Activated T-cell treated with anti-CD3 and anti-CD28 coated beads, Interleukin-2, amount 50 U/mL, for 48 hours (primary cell): ENCODE results near the gene TMOD3.
"Not testable (repeated sequence)": the region's sequence is repeated elsewhere in the genome, so short reads cannot be mapped to it uniquely, and the experiment has no call there.

Experiments used
- DNase-seq, 2 experiments: peaks; one replicate each; pipeline ENCODE4 v3.0.0-alpha.2; 2020

Gene TMOD3

DNA sequence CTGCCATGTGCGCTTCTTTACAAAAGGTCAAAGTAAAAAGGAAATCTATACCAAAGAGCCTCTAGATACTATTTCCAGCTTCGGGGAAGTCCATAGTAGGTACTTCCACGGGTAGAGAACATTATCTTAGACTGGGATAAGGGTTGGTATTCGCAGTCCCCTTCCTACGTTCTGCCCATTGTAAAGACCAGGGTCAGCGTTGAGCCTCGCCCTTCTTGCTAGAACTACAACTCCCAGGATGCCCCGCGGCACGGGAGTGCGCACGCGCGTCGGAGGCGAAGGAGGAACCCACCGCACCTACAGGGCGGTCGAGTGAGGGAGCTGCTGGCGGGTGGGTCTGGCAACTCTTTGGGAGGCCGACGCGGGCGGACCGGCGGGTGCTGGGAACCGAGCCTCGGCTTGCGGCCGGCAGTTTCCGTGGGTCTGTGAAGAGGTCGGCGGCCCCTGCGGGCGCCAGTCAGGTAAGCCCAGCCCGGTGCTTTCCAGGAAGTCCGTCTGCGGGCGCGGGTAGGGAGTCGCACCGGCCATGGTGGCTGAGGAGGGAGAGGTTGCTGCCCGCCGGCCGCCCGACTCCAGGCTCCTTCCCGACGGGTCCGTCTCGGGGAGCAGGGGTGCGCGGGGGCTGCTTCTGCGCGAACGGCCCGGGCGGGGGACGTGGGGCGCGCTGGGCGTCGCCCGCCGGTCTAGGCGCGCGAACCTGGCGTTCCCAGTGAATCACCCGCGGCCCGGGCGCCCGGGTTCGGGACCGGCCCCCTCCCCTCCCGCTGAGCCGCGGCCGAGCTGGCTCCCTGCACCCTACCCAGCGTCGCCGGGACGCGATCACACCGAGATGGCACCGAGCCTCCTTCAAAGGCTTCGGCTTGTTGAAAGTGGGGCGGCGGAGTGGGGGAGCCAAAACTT, at the start of gene TMOD3:
TMOD3 (plus strand) TSS at position 278 of the 900 bp plus-strand sequence. CDS start 33,232 bp downstream, outside the sequence.
- DNase-seq, result peak; percentile 96 to 97

DNA sequence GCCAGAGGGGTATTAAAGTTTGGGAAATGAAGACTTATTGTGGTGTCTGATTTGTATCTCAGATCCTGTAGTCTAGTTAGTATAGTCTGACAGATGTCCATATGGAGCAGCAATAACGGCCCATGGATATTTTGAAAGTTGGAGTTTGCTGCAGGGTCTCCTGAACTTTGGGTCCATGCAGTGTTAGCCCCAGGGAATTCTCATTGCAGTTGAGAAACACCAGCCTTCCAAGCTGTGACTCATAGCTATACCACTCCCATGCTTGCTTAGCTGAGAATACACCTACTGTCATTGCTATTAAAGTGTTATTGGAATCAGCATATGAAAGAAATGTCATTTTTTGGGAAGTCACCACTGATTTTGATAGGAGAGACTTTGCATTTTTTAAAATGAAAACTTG, 48.8 kb upstream of the TMOD3 start:
- no peak for DNase-seq

DNA sequence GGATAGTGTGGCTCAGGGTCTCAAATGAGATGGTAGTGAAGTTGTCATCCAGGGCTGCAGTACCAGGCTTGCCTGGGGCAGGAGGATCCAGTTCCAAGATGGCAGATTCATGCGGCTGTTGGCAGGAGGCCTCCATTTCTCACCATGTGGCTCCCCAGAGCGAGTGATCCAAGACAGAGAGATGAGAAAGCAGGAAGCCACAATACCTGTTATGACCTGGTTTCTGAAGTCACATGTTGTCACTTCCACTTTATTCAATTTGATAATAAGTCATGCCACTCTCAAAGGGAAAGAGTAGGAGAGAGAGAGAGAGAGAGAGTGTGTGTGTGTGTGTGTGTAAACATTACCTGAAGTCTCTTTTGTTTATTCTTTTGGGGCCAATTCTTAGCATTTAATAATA, 47.9 kb upstream of the TMOD3 start:
- no peak for DNase-seq

DNA sequence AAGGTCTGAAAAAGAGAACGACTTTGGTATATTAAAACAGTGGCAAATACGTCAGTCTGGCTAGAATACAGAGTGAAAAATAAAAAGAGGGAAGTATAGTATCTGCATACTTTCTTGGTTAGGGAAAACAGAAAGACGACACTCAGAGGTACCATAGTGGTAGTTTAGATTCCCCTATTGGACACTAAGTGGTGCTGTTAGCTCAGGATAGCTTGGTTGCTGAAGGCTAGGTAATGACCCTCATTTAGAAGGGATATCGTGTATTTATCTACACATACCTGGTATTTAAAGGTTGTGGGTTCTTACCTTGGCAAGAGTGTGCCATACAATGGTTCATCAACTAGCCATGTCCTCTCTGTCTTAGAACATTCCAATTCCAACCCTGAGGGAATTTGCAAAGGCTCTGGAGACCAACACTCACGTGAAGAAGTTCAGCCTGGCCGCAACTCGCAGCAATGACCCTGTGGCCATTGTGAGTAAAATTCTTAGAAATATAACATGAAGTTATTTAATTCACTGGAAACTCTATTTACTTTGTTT, 47.0 kb upstream of the TMOD3 start:
- DNase-seq, result no peak

DNA sequence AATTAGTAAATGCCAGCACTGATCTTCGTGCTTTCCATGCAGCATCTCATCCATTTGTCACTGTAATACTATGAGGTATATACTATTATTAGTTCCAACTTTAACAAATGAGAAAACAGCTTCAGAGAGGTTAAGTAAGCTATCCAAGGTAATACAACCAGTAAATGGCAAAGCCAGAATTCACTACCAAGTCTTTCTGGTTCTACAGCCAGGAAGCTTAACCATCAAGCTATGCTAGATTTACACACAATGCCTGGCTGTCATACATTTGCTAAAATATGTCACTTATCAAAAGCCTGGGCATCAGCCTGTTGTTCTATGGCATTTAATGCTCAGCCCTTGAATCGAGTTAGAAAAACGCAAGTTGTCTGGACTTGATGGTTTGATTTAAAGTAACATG, 45.5 kb upstream of the TMOD3 start:
- no peak for DNase-seq

DNA sequence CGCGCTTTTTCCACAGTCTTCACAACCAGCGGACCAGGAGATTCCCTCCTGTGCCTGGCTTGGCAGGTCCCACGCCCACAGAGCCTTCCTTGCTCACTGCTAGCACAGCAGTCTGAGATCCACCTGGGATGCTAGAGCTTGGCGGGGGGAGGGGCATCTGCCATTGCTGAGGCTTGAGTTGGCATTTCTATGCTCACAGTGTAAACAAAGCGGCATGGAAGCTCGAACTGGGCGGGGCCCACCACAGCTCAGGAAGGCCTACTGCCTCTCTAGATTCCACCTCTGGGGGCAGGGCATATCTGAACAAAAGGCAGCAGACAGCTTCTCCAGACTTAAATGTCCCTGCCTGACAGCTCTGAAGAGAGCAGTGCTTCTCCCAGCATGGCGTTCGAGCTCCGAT, 42.3 kb upstream of the TMOD3 start:
- DNase-seq, result not testable (repeated sequence)

DNA sequence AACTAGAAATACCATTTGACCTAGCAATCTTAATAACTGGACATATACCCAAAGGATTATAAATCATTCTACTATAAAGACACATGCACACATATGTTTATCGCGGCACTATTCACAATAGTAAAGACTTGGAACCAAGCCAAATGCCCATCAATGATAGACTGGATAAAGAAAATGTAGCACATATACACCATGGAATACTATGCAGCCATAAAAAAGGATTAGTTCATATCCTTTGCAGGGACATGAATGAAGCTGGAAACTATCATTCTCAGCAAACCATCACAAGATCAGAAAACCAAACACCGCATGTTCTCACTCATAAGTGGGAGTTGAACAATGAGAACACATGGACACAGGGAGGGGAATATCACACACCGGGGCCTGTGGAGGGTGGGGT, 37.0 kb upstream of the TMOD3 start:
- DNase-seq, result not testable (repeated sequence)

DNA sequence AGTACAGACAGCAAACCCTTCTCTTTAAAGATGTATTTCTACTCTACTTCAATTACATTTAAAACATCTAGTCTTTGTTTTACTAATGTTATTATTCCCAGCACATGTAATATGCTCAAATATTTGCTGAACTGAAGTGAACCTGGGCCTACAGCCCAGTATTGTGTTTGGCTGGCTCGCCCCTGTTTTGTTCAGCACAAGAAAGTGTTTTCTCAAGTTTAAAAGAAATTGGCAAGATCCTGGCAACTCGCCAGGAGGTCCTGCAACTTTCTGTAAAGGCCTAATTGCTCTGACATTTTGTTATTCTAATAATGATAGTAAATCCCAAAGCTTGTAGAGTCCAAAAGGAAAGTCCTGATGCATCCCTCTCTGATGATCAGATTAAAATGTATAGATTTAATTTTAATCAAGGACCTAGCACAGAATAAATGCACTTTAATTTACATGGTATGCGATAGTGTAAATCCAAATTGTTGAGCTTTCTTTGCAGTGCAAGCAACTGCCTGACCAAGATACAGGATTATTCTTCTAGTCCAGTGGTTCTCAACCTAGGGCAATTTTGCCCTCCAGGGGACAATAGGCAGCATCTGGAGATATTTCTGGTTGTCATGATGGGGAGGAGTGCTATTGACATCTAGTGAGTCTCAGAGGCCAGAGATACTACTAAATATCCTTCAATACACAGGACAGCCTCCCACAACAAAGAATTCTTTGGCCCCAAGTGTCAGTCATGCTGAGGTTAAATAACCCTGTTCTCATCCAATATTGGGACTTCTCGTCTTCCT, 35.7 kb upstream of the TMOD3 start:
- DNase-seq, result no peak

DNA sequence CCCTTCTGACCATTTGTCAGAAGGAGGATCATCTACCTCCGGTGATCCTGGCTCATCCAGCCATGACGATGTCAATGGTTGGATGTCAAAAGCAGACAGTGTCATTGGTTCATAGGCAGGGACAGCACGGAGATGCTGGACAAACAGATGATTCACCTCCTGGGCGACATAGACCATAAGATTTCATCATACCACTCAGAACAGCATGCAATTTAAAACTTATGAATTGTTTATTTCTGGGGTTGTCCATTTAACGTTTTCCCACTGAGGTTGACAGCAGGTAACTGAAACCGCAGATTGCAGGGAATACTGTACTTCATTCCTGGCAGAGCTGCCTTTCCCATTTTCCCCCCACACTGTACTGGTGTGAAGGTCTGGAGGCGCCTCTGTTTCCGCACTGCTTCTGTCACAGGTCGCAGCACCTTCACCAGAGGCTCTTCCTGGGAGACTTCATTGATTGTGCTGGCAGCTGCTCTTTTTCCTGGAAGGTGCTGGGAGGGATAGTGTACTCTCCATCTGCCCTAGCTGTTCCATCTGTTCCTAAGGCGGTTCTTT, 32.5 kb upstream of the TMOD3 start:
- DNase-seq, result no peak

DNA sequence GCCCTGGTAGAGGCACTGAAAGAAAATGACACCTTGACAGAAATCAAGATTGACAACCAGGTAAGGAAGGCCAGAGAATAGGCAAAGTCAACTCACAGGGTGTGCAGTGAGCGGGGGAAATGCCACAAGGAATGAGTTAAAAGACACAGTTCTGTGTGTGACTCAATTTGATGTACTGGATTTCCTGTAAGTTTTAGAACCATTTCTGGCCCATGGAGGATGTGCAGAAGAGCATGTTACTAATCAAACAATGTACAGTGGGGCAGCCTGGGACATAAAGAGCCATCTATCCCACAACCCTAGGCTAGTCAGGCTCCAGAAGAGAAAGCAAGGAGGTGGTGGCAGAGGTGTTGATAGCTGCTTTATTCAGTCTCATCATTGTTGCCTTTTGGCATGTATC, 31.2 kb upstream of the TMOD3 start:
- DNase-seq, result no peak

DNA sequence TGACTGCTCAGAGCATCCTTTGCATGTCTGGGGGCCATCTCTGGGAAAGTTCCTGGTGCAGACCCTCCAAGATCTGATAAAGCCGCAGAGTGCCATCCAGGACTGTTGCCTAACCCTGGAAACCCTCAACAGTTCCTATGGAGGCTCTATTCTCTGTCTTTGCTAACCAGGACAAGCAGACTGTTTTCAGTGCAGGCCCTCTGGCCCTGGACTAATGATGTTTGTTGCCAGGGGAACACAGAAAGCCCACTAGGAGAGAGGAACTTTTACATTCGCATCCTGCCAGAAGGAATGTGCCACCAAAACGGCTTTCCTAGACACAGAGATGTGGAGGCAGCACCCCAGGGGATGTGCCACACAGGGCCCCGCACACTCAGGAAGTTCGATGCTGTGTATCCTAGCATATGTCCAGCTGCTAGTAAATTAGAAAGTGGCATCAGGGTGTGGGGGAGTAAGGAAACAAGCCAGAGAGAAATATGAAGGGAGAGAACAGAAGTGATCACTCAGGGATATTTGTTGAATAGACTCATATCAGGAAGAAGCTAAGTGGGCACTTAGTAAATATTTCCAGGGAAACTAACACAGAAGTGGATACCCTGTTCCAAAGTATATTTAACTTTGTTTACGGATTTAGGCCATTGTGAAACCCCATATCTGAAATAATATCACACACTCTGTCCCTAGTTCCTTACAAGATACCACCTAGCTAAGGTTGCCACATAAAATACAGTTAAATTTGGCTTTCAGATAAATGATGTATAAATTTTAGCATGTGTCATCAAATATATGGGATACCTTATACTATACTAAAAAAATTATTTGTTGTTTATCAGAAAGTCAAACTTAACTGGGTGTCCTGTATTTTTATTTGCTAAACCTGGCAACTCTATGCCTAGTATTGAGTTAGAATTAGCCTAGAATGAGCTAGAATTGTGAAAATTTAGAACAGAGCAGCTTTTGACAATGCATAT, 29.9 kb upstream of the TMOD3 start:
- no peak for DNase-seq

DNA sequence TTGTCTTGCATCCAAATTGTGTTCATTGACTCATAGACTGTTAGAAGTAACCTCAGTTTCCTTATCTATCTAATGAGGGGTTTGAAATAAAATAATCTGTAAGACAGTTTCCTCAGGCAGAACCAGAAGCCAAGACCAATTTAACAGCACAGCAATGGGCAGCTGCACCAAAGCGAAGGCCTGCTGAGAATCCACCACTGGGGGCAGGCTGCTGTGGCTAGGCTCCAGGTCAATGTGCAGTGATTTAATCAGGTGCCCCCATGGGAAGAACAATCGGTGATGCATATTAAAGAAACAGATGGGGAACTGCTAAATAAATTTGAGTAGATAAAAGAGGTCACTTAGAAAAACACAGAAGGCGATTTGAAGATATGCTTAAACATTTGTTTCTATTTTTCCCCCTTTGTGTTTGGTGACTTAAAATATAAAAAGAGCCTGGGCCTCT, 28.0 kb upstream of the TMOD3 start:
- no peak for DNase-seq

DNA sequence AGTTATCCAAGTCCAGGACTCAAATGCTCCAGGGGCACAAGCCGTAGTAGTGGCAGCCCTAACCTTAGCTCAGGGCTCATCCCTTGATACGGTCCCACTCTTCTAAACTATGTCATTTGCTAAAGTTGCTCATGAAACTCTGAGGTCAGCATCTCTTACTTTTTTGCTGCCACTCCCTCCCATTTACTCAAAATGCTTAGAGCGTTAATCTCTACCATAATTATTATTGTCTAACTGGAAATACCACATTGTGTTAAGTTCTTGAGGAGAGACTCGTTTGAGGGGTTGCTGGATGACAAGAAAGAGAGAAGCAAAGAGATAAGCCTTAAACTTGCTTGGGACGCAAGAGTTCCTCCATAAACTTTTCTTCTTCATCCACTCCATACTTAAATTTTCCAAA, 26.9 kb upstream of the TMOD3 start:
- DNase-seq, result no peak

DNA sequence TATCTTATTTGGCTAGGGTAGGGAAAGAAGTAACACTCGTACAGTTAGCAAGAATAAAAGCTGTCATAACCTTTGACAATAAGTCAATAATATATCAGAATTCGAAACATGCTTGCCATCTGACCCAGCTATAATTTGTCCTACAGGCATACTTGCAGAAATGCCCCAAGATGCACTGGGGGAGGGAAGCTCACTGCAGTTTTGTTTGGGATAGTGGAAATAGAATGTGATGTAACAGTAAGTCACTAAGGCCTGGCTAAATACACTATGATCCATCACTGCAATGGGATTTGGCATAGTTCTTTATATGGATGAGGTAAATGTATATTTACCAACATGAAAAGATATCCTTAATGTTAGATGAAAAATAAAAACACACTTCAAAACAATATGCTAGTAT, 25.5 kb upstream of the TMOD3 start:
- no peak for DNase-seq

DNA sequence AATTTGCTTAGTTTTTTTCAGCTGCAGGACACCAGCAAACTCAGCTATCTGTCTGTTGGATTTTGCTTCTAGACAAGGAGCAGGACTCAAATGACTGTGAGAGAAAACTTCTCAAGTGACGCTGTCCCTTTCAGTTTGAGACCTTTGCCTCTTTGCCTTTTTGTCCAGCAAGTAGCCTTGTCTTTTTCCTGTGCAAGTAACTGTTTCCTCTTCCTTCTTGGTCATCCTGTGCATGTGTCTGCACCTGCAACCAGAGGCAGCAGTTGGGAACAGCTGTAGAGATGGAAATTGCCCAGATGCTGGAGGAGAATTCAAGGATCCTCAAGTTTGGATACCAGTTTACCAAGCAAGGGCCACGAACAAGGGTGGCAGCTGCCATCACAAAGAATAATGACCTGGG, 23.3 kb upstream of the TMOD3 start:
- DNase-seq, result no peak

DNA sequence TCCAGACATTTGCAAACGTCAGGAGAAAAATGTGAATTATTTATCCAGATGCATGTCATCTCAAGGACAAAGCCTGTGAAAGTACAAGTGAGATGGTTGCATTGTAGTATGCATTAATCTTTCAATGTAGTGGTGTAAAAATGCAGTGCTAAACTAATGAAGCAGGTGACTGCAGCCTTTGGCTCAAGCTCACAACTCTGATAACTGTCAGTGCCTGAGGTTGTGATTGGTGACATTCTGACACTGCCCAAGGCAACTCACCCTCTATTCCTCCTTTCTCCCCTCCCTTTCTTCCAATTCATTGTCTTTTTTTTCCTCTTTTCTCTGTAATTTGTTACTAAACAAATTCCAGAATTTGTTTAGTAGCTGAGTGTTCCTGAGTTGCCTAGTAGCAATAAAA, 20.0 kb upstream of the TMOD3 start:
- no peak for DNase-seq

DNA sequence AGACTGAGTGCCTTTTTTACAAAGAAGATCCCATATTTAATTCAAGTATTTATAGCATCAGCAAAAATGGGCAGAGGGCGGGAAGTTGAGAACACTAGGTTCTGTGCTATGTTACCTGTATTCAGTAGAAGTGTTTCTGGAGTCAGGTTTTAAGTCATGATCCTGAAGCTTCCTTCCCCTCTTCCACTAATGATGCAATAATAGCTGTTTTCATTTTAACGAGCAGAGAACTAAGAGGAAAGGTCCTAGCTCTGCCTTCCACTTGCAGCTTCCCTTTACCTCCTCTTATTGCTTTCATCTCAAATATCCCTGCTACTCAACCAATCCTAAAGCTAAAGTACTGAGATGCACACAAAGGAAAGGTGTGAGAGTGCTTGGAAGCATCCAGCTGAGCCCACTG, 16.9 kb upstream of the TMOD3 start:
- no peak for DNase-seq

DNA sequence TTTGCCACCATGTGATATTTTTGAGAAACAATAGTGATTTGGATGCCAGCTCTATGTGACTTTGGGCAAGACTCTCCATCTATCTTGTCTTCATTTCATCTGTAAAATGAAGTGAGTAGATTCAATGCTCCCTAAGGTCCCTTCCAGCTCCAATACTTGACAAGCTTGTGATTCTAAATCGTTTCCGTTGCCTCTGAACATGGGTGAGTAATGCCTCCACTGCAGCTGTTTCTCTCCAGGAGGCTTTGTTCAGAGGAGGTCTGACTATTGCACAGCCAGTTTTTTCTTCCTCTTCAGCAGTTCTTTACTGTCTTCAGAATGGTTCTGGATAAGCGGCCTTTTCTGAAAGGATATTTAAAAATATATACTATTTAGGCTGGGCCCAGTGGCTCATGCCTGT, 14.8 kb upstream of the TMOD3 start:
- no peak for DNase-seq

DNA sequence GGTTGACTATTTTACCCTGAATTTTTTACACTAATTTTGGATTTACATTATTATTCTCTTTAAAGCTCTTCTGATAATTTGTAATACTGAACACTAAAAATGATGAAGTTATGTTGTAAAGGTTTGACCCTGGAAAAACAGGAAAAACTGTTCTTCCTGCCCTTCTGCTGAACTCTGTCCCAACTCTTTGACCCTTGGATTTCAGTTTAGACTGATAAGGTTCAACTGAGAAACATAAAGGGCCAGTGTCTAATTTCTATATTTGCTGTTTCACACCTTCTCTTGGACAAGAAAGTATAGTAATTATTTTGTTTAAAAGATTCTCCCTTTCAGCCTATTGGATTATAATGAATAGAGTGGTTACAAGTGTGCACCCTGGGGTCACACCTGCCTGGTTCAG, 12.8 kb upstream of the TMOD3 start:
- DNase-seq, result no peak

DNA sequence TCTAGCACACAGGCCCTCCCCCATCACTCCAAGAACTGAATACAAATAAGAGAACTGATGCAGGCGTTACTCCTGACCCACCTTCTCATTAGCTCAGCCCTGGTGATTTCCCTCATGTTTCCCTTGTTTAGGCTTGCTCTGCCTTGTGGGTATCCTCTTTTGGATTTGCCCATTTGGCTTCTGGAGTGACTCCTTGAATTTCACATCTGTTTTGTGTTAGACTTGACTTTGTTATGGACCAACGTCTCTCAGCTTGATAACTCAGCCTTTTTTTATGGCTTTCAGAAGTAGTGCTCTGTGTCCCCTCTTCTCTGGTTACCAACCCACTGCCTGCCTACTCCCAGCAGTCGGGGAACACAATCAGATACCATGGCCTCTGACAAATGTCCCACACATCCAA, 11.3 kb upstream of the TMOD3 start:
- DNase-seq, result no peak

DNA sequence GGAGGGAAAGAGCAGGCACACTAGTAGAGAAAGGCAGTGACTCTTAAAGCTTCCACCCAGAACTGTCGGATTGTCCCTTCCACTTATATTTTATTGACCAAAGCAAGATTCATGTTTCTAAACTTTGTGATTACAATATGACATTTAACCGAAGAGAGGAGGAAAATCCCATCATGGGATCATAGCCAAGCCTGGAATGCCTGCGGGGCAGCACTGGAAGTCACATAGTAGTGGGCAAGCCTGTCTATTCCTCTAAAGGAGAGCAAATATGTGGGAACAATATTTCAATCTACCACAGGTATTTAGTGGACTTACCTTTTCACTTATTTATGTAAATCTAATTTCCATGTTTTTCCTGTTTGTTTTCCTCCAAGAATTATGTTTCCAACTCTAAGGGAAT, 3.8 kb upstream of the TMOD3 start:
- no peak for DNase-seq
